HT1080 (cell line): ENCODE data around the gene FBXO24. TPM values are rescaled to one million over a fixed set of nuclear protein-coding genes. Genes with fewer than 3 reads are reported as not detected.
"Not testable (repeated sequence)": the region's sequence is repeated elsewhere in the genome, so short reads cannot be mapped to it uniquely, and the experiment has no call there.

Experiments
- DNase-seq: peaks from one replicate; pipeline ENCODE4 v3.0.0-alpha.2; 2015; ENCODE audit warnings: low read depth
- polyA plus RNA-seq, 2 experiments: library from polyadenylated mRNA; depleted of rRNA; stranded (reverse); fragments of >200 nt; gene quantifications; 2 replicates each; pipeline ENCODE4 v1.2.3, GENCODE V29; 2015
- total RNA-seq: library from RNA; depleted of rRNA; stranded (reverse); fragments of >200 nt; shearing (Covaris generic); gene quantifications from 2 replicates; pipeline ENCODE4 v1.2.3, GENCODE V29; 2014; rRNA removed

FBXO24 gene
- total RNA-seq: 0.37 TPM in 1 of 2 replicates, not detected in the other
- 0.32 and 0.44 TPM in 2 replicates for polyA plus RNA-seq (2015; cell fraction: cytosol; rRNA removed)
- 1.6 and 2.1 TPM in 2 replicates for polyA plus RNA-seq (2015; cell fraction: nucleus; rRNA removed)

DNA sequence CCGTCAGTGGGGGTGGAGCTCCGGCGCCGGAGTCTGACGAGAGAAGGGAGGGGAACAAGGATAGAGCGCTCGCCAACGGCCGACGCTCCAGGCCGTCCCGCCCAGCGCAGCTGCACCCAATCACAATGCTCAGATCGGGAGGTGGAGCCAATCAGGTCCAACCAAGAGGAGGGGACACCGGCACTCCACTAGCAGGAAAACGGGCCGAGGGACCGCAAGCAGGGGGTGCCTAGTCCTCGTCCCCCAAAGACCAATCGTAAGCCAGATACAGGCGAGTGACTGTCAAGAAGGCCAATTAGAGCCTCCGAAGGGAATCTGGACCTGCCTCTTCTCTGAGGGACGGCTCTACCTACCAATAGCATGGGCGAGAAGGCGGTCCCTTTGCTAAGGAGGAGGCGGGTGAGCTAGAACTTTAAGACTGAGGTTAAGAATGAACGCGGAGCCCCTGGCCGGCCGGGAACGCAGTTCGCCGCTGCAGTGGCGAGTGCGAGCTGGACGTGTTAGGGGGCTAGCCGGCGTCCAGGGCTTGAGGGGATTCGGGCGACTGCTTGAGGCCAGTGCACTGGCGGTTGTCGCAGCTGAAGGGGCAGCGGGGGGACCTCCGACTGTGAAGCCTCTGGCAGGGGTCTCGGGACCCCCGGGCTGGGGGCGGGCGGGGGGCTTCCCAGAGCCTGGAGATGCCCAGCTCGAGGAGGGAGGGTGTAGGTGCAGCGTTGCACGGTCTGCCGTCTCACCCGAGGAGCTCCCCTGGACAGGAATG, at the start of gene FBXO24:
TSS of gene FBXO24 (plus strand) at position 63 of the 760 bp plus-strand sequence. CDS start at position 361, 298 bp downstream.
- DNase-seq: peak; percentile 100

GRCh38 chr7:100536695-100537094, 49.4 kb upstream of the FBXO24 start:
- DNase-seq: not testable (repeated sequence)

- no peak for DNase-seq
These were observed 47.8 kb upstream of the FBXO24 start for GRCh38 chr7:100538348-100538653.

DNA sequence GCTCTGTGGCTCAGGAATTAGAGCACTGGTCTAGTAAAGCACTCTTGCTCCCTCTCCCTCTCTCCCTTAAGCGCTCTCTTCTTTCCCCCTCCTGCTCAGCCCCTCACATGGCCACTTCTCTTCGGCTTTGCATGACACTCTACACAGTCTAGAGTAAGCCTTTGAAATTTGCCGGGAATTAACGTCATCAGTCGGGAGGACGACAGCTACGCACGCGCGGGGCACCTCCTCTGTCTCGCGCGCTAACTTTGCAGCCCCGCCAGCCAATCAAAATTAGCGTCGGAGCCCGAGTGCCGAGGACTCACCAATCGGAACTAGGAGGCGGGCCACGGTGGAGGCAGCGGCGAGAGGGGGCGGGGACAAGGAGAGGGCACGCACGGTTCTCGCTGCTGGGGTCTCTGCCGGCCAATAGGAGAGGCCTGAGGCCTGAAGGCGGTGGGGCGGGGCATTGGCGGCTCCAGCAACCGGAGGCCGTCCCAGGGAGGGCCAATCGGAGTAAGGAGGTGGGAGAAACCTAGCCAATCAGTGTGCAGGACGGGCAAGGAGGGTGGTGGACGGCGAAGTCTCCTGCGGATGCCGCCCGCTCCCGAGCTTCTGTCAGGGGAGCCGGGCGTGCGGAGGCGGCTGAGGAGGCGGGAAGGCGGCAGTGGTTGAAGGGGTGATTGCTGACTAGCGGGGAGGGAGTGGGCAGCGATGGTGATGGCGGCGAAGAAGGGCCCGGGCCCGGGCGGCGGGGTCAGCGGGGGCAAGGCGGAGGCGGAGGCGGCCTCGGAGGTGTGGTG, 47.3 kb upstream of the FBXO24 start, which contains the start of gene AGFG2:
TSS of gene AGFG2 (plus strand) at position 550 of the 782 bp plus-strand sequence. CDS start at position 694, 144 bp downstream.
- DNase-seq: peak; percentile 100

DNA sequence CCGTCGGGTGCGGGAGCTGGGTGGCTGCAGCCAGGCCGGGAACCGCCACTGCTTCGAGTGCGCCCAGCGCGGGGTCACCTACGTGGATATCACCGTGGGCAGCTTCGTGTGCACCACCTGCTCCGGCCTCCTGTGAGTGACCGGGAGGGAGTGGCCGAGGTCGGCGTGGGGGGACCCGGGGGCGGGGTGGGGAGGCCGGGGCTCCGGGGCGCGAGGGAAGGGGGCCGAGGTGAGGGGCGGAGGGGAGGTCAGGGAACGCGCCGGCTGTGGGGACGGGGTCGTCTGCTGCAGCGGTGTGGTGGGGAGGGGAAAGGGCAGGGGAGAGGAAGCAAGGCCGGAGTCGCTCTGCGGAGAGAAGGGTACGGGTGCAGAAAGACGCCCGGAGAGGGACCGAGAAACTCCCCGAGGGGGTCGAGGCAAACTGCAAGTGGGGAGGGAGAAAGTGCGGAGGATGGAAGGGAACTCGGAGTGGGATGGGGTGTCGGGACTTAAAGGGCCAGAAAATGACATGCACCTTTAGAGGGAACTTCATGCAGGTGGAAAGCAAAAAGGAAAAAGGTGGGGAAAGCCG, 46.6 kb upstream of the FBXO24 start:
- no peak for DNase-seq

DNA sequence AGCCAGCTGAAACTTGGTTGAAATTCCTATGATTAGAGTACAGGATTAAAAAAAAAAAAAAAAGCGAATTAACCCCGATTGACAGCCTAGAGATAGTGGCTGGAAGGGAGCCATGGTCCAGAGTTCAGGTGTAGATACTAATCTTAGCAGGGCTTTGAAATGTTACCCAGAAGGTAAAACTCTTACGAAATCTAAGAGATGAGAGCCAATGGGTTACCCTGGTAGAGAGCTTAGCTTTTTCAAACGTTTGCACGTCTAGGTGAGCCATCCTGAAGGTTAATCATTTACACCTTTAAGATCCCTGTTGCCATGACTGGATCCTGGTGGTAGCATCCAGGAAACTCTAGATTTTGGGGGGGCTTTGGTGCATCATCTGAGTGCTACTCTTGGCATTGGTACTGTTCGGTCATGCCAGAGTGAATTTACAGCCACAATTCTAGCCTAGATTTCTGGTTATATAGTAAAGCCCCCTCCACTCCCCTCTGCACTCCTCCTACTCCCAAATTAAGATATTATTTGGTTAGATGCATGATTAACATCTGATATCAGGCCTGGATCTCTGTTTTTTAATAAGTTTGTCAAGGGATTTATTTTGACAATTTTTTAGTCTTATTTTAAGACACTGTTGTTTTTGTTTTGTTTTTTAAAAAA, 45.9 kb upstream of the FBXO24 start:
- no peak for DNase-seq

DNA sequence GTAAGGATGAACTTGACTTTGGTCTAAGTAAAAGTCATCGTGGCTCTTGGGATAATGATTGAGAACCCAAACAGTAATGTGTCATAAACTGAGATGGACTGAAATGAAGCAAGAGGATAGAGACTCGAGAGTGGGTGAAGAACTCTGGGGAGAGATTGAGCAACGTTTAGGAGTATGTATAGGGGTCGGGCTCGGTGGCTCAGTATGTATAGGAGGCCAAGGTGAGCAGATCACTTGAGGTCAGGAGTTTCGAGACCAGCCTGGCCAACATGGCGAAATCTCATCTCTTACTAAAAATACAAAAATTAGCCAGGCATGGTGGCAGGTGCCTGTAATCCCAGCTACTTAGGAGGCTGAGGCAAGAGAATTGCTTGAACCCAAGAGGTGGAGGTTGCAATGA, 44.8 kb upstream of the FBXO24 start:
- DNase-seq: not testable (repeated sequence)

GRCh38 chr7:100543586-100543985, 42.5 kb upstream of the FBXO24 start:
- no peak for DNase-seq

DNA sequence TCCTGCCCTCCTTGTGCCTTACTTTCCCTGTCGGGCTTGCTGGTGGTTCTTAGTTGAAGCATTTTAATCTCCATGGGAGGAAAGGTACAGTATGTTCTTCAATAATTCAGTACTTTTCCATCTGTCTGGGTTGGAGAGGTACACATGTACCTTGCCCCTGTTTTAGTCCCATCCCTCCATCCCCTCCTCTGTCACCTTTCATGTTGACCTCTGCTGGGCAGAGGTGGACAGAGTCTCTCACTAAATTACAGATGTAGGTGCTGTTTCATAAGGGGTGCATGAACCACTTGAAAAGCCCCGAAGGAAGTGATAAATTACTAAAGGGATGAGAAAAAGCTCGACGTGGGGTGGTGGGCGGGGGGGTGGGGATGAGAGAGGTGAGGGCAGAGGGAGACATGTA, 41.7 kb upstream of the FBXO24 start:
- DNase-seq: no peak

DNA sequence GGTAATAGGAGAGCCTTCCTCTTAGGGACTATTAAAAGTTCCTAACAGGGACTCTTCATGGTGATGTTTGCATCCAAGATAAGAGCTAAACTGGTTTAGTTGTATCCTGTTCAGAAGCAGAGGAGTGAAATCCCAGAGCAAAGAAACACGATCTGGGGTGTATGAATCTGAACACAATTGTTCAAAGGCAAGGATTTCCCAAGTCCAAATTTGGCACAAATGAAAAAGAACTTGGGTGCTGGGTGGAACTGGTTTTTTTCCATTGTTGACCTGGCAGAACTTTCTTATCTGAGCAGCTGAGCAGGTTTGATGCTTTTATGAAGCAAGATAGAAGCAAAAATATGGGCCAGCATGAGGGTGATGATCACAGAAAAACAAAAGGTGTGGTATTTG, 41.2 kb upstream of the FBXO24 start:
- DNase-seq: no peak

DNA sequence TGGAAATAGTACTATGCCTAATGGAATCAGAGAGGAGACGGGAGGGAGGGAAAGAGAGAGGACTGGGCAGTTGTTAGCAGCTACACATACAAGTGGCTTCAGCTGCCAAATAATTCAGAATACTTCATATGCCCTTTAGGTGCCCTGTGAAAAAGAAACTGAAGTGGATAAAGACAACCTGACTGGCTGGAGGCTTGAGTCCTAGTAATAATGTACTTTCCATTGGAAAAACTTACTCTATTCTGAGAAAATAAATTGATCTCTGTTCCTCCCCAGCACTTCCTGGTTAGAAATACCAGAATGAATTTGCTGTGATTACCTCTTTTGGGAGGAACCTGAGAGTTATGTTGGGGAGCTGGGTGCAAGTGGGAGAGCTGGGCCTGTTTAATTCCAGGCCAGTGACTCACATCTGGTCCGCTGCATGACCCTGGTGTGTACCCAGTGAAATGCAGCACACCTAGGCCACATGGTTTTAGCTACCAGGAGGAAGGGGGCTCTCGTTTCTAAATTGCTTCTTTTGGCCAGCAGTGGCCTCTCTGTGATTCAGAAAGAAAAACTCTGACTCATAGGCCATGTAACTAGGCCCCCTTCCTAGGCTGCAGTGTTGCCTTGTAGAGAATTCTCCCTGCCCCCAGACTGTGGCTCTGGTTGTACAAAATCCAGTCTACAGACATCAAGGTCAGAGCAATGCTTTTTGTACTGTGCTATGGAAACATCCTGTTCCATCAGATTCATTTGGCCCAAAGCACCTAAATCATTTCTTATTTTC, 40.6 kb upstream of the FBXO24 start:
- peak; percentile 99 for DNase-seq

DNA sequence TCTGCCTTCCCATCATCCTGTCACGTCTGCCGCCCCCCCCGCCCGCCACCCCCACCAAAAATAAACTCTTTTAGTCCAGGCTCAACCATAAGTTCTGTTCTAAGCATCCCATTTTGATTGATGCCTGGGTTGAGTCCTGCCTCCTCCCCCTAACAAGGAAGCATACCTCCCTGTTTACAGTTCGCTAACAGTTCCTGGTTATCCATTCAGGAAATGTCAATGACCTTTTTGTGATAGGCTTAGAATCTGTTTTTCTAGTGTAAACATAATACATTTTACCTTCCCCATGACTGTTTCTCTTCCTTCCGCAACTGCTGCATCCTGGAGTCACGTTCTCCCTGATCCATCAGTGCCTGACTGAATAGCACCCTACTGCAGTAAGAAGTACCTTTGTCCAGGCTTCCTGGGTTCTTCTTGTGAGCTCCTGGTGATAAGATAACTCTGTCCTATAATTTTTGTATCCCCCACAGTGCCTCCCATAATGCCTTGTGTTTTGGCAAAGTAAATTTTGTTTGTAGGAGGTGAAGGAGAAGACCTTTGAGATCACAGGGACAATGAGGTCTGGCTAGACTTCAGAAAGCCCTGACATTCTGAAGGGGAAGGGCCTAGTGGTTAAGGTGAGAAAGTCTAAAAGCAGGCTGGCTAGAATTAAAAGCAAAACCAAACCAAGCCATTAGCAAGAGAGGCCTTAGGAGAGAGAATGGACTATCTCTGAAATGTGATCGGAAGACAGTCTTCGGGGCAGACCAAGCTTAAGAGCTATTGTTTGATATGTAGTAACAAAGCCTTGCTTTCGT, 39.8 kb upstream of the FBXO24 start:
- no peak for DNase-seq

GRCh38 chr7:100546926-100547800, 39.0 kb upstream of the FBXO24 start:
- DNase-seq: no peak

GRCh38 chr7:100547872-100548271, 38.3 kb upstream of the FBXO24 start:
- peak; percentile 53 for DNase-seq

- not testable (repeated sequence) for DNase-seq
These were observed 37.7 kb upstream of the FBXO24 start for GRCh38 chr7:100548446-100548845.

DNA sequence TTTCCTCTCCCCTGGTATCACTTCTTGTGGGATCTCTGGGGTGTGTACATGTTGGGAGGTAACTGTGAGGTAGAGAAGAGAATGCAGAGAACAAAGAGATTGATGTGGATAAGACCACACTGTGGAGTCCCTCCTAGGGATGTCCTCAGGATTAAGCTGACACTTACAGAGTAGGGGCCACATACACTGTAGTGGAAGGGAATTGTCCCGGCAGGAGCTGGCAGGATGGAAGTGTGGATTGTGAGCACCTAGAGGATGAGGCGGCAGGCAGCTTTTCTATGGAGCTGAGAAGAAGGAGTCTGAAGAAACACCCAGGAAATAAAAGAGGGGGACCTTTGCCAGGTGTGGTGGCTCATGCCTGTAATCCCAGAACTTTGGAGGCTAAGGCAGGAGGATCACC, 33.6 kb upstream of the FBXO24 start:
- no peak for DNase-seq

DNA sequence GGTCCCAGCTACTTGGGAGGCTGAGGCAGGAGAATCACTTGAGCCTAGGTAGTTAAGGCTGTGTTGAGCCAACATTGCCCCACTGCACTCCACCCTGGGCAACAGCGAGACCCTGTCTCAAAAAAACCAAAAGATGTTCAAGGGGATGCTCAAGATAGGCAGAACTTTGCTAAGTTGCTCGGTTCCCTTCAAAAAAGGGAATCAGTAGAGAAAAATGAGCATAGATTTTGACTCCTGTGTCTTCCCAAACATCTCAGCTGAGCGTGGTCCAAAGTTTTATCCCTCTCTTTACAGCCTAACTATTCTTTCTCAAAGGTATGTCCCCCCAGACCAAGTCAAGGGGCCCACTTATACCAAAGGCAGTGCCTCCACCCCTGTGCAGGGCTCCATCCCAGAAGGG, 33.1 kb upstream of the FBXO24 start:
- DNase-seq: no peak

DNA sequence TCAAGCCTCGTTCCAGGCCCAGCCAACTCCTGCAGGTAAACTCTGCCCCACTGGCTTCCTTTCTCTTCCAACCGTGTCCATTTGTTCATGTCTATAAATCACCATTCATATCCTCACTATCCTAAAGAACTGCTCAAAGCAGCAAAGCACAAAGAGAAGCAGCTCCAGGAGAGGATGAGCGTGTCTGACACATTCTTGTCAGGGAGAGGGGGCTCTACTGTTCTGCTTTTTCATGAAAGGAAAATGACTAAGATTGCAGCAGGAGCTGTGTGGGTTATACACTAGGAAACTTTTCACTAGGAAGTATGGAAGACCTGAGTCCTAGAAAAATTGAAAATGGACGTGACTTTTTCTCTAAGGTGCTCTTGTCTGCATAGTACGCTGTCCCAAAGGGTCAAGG, 30.4 kb upstream of the FBXO24 start:
- DNase-seq: no peak

GRCh38 chr7:100556541-100556940, 29.6 kb upstream of the FBXO24 start:
- DNase-seq: no peak
